SK-N-SH (cell line): ENCODE measurements around the gene MAGEA9. TPM values are rescaled to one million over a fixed set of nuclear protein-coding genes. Genes with fewer than 3 reads are reported as not detected.
A peak's percentile ranks its signal among the peaks of the same experiment; 100 is the strongest.

Experiments used
- CTCF ChIA-PET: fragments of 300-600, 350-600 bp; formaldehyde crosslinking; extraction: SDS; loops from one replicate; lab custom pipeline; 2021; lab: Yijun Ruan, JAX
- POLR2A ChIA-PET: fragments of 350-600 bp; sonication (Branson Sonifier 250); formaldehyde crosslinking; extraction: SDS; loops from one replicate; lab custom pipeline; 2020; ENCODE audit warnings: antibody characterized with exemption, inconsistent platforms; lab: Yijun Ruan, JAX
- DNase-seq: peaks from one replicate; pipeline ENCODE4 v3.0.0; 2012
- H2AFZ ChIP-seq: fragments of 200-600 bp; sonication (generic); 2 replicates; pipeline ENCODE4 v1.8.1; 2016; ENCODE audit warnings: antibody characterized with exemption, mild to moderate bottlenecking, low read depth
- H3F3A ChIP-seq: fragments of 200-600 bp; sonication (generic); replicated peaks from 2 replicates; pipeline ENCODE3; 2016; ENCODE audit warnings: antibody characterized with exemption, mild to moderate bottlenecking; ENCODE audit not compliant: insufficient read depth
- H3K27ac ChIP-seq, 2 experiments: fragments of 200-500 bp in 1 of 2; fragments of 200-600 bp in 1 of 2; sonication (Bioruptor generic) in 1 of 2; sonication (generic), shearing (Covaris generic) in 1 of 2; 2 replicates each; pipeline versions ENCODE4 v1.5.1 to v1.6.1; 2014 to 2016; ENCODE audit warnings: low read depth in 2 of 2, inconsistent platforms in 1 of 2, low read length in 1 of 2, mild to moderate bottlenecking in 1 of 2, mixed read lengths in 1 of 2
- H3K27me3 ChIP-seq: fragments of 200-600 bp; sonication (generic), shearing (Covaris generic); 2 replicates; pipeline ENCODE4 v1.6.1; 2016; ENCODE audit warnings: mixed run types; ENCODE audit not compliant: insufficient read depth
- H3K36me3 ChIP-seq, 2 experiments: fragments of 200-500 bp in 1 of 2; fragments of 200-600 bp in 1 of 2; sonication (Bioruptor generic) in 1 of 2; sonication (generic) in 1 of 2; replicated peaks in 1 of 2; 2 replicates each; pipeline versions ENCODE3 to v1.5.1; 2014 to 2016; ENCODE audit warnings: low read length in 1 of 2, mild to moderate bottlenecking in 1 of 2; ENCODE audit not compliant: insufficient read depth in 2 of 2, control insufficient read depth in 1 of 2
- H3K4me1 ChIP-seq, 2 experiments: fragments of 200-500 bp in 1 of 2; fragments of 200-600 bp in 1 of 2; sonication (Bioruptor generic) in 1 of 2; sonication (generic), shearing (Covaris generic) in 1 of 2; 2 replicates each; pipeline versions ENCODE4 v1.5.1 to v1.6.1; 2014 to 2016; ENCODE audit warnings: low read depth in 1 of 2, low read length in 1 of 2, mixed run types in 1 of 2; ENCODE audit not compliant: insufficient read depth in 2 of 2, control insufficient read depth in 1 of 2
- H3K4me2 ChIP-seq: fragments of 200-600 bp; sonication (generic), shearing (Covaris generic); 2 replicates; pipeline ENCODE4 v1.6.1; 2017; ENCODE audit warnings: mixed run types
- H3K4me3 ChIP-seq, 2 experiments: fragments of 200-500 bp in 1 of 2; fragments of 200-600 bp in 1 of 2; sonication (Bioruptor generic) in 1 of 2; sonication (generic), shearing (Covaris generic) in 1 of 2; 2 replicates each; pipeline versions ENCODE4 v1.5.1 to v1.8.1; 2014 to 2016; ENCODE audit warnings: low read depth in 2 of 2, inconsistent platforms in 1 of 2, low read length in 1 of 2, mild to moderate bottlenecking in 1 of 2, mixed read lengths in 1 of 2, moderate library complexity in 1 of 2
- H3K79me2 ChIP-seq: fragments of 200-600 bp; sonication (generic); 2 replicates; pipeline ENCODE4 v1.8.1; 2017; ENCODE audit warnings: mild to moderate bottlenecking; ENCODE audit not compliant: insufficient read depth
- H3K9ac ChIP-seq: fragments of 200-600 bp; sonication (generic); 2 replicates; pipeline ENCODE4 v1.6.1; 2017; ENCODE audit warnings: mixed run types
- H3K9me2 ChIP-seq: fragments of 200-600 bp; sonication (generic); 2 replicates; pipeline ENCODE4 v1.6.1; 2017; ENCODE audit warnings: mixed run types
- H3K9me3 ChIP-seq: fragments of 200-600 bp; sonication (generic); 2 replicates; pipeline ENCODE4 v1.6.1; 2017; ENCODE audit warnings: mixed run types, mild to moderate bottlenecking, moderate library complexity
- H4K20me1 ChIP-seq: fragments of 200-600 bp; sonication (generic); 2 replicates; pipeline ENCODE4 v1.6.1; 2017; ENCODE audit warnings: mild to moderate bottlenecking, mixed run types; ENCODE audit not compliant: insufficient read depth
- CHD2 ChIP-seq: fragments of 150-350 bp; IDR thresholded peaks from 2 replicates; pipeline ENCODE4 v1.6.1; 2018; ENCODE audit warnings: low read length; ENCODE audit not compliant: partially characterized antibody
- CTCF ChIP-seq: fragments of 200-600 bp; sonication (generic); IDR thresholded peaks from 2 replicates; pipeline ENCODE4 v1.6.1; 2017; ENCODE audit warnings: antibody characterized with exemption, mild to moderate bottlenecking, moderate library complexity
- FOSL2 ChIP-seq: IDR thresholded peaks from 2 replicates; pipeline ENCODE4 v1.4.0; 2012; ENCODE audit warnings: low read depth, mild to moderate bottlenecking, moderate library complexity, borderline replicate concordance
- GABPA ChIP-seq: IDR thresholded peaks from 2 replicates; pipeline ENCODE4 v1.4.0; 2012; ENCODE audit warnings: low read depth, mild to moderate bottlenecking
- IRF3 ChIP-seq: fragments of 150-350 bp; IDR thresholded peaks from 2 replicates; pipeline ENCODE4 v1.6.1; 2016; ENCODE audit warnings: mild to moderate bottlenecking, low read depth, low read length
- JUND ChIP-seq: IDR thresholded peaks from 2 replicates; pipeline ENCODE4 v1.4.0; 2012
- MAX ChIP-seq: IDR thresholded peaks from 2 replicates; pipeline ENCODE4 v1.4.0; 2012; ENCODE audit warnings: low read depth
- MXI1 ChIP-seq: IDR thresholded peaks from 2 replicates; pipeline ENCODE4 v1.6.1; 2012; ENCODE audit warnings: mild to moderate bottlenecking, low read depth, low read length, improper control_type of control experiment
- NFIC ChIP-seq: IDR thresholded peaks from 2 replicates; pipeline ENCODE4 v1.4.0; 2012; ENCODE audit warnings: borderline replicate concordance
- NRF1 ChIP-seq: IDR thresholded peaks from 2 replicates; pipeline ENCODE4 v1.6.1; 2012; ENCODE audit warnings: low read depth, mild to moderate bottlenecking, low read length
- PBX3 ChIP-seq: IDR thresholded peaks from 2 replicates; pipeline ENCODE4; 2012
- POLR2AphosphoS5 ChIP-seq: IDR thresholded peaks from 2 replicates; pipeline ENCODE4 v1.6.1; 2012; ENCODE audit warnings: low read depth, low read length
- RCOR1 ChIP-seq: fragments of 150-350 bp; IDR thresholded peaks from 2 replicates; pipeline ENCODE4 v1.6.1; 2017; ENCODE audit warnings: antibody characterized with exemption, low read length
- RXRA ChIP-seq: IDR thresholded peaks from 2 replicates; pipeline ENCODE4 v1.4.0; 2012; ENCODE audit warnings: low read depth, mild to moderate bottlenecking, borderline replicate concordance
- SMC3 ChIP-seq: IDR thresholded peaks from 2 replicates; pipeline ENCODE4 v1.6.1; 2012; ENCODE audit warnings: low read depth, low read length, improper control_type of control experiment
- TAF1 ChIP-seq: IDR thresholded peaks from 2 replicates; pipeline ENCODE4 v1.6.1; 2012; ENCODE audit warnings: low read depth, mild to moderate bottlenecking, low read length, moderate library complexity, borderline replicate concordance
- TEAD4 ChIP-seq: IDR thresholded peaks from 2 replicates; pipeline ENCODE4 v1.4.0; 2012; ENCODE audit warnings: mild to moderate bottlenecking, borderline replicate concordance; ENCODE audit not compliant: insufficient read depth
- USF2 ChIP-seq: fragments of 150-350 bp; IDR thresholded peaks from 2 replicates; pipeline ENCODE4 v1.6.1; 2017; ENCODE audit warnings: antibody characterized with exemption, low read length, low read depth, borderline replicate concordance
- YY1 ChIP-seq: IDR thresholded peaks from 2 replicates; pipeline ENCODE4 v1.4.0; 2012; ENCODE audit warnings: low read depth, mild to moderate bottlenecking
- ZBTB33 ChIP-seq: IDR thresholded peaks from 2 replicates; pipeline ENCODE4 v1.4.0; 2012; ENCODE audit warnings: low read depth, borderline replicate concordance
- WGBS: methylation state at CpG from one replicate; pipeline ENCODE4 v1.1.6; 2017; ENCODE audit warnings: low lambda C conversion rate; 5-methylcytosine and 5-hydroxymethylcytosine counted together
- polyA plus RNA-seq, 3 experiments: library from polyadenylated mRNA; depleted of rRNA; stranded (reverse); fragments of >200 nt; gene quantifications; 2 replicates each; pipeline ENCODE4 v1.2.3, GENCODE V29; 2012

The MAGEA9 gene
- polyA plus RNA-seq, 1 of the 3 experiments (the other 2 are of a cell fraction), result not detected

DNA sequence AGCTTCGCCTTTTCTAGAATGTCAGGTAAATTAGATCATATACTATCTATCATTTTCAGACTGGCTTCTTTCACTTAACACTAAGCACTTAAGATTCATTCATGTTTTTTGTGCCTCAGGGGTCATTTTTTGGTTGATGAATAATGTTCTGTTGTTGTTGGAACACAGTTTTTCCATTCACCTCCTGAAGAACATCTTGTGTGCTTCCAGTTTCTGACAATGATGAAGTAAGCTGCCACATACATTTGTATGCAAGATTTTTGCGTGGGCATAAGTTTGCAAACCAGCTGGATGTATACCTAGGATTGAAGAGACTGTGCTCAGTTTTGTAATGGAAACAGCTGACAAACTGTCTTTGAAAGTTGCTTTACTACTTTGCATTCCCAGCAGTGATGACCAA lies 37.6 kb downstream of the MAGEA9 start:
- POLR2A ChIA-PET, result no interaction called here
- no peaks in the 10 kb centered on the region for H4K20me1 ChIP-seq
- no peaks in the 10 kb centered on the region for H3K4me1 ChIP-seq
- H3K9me2 ChIP-seq, result no peaks in the 10 kb centered on the region
- H3K79me2 ChIP-seq, result no peaks in the 10 kb centered on the region
- no peaks in the 10 kb centered on the region for H3K36me3 ChIP-seq
- no peak overlapping the region for H2AFZ ChIP-seq
- H3K27ac ChIP-seq, result no peak overlapping the region
- TF ChIP-seq IRF3, result no peak
- TF ChIP-seq JUND, result no peak
- no peak for TF ChIP-seq FOSL2
- no peak for TF ChIP-seq CHD2
- no peak for TF ChIP-seq TAF1
- no peak for TF ChIP-seq MAX
- TF ChIP-seq RCOR1, result no peak
- TF ChIP-seq TEAD4, result no peak
- H3K4me3 ChIP-seq, result no peak overlapping the region
- no peak overlapping the region for H3K4me2 ChIP-seq
- no peak overlapping the region for H3K9ac ChIP-seq
- H3F3A ChIP-seq, result no peaks in the 10 kb centered on the region
- 0% methylated on average over 2 of the region's 2 CpGs for WGBS
- CTCF ChIA-PET, result no interaction called here
- H3K9me3 ChIP-seq, result no peaks in the 10 kb centered on the region
- H3K27me3 ChIP-seq, result 0 out of 2 replicates have a peak, but pooled peaks cover 4% of the 10 kb centered on the region
- no peak for DNase-seq

GRCh38 chrX:149825424-149825823 lies 43.7 kb downstream of the MAGEA9 start:
- Histone ChIP-seq H3K4me1 (no peaks in the 10 kb centered on the region), H3K27ac (no peak overlapping the region), H3K4me3 (no peak overlapping the region), H3K27me3 (peaks cover 10% of the 10 kb centered on the region; the same call in 1 of the 2 replicates), H3K36me3 (no peaks in the 10 kb centered on the region), H3K79me2 (no peaks in the 10 kb centered on the region), H3K9me3 (no peaks in the 10 kb centered on the region), H3K9me2 (no peaks in the 10 kb centered on the region), H3K9ac (no peak overlapping the region), H3K4me2 (no peak overlapping the region), H2AFZ (no peak overlapping the region), H4K20me1 (no peaks in the 10 kb centered on the region), H3F3A (peaks cover 4% of the 10 kb centered on the region)
- POLR2A ChIA-PET, result no interaction called here
- CTCF ChIA-PET, result no interaction called here
- WGBS, result 2% methylated on average over 3 of the region's 3 CpGs
- DNase-seq, result peak; percentile 29
- TF ChIP-seq MXI1 (no peak), USF2 (no peak), FOSL2 (no peak), CTCF (peak; percentile 50), IRF3 (no peak), TEAD4 (no peak), NFIC (no peak), RXRA (no peak), ZBTB33 (no peak), SMC3 (peak; percentile 15; the same call in 1 of the 2 replicates), GABPA (no peak), YY1 (no peak), PBX3 (no peak), POLR2AphosphoS5 (no peak), NRF1 (no peak)
